WTC11 (cell line): ENCODE data around the gene ASXL3. TPM values are rescaled to one million over a fixed set of nuclear protein-coding genes. Genes with fewer than 3 reads are reported as not detected.

Experiments used
- ATAC-seq: fragments of 200-7000 bp; cut with Tn5 transposase; 2 replicates; pipeline ENCODE4 v1.10.0; 2021; ENCODE audit warnings: mild to moderate bottlenecking, moderate library complexity
- CTCF ChIA-PET: fragments of 300-600 bp; sonication (Branson Sonifier 250); formaldehyde crosslinking; loops from one replicate; lab custom pipeline; 2021; ENCODE audit warnings: antibody characterized with exemption; lab: Charles Lee
- POLR2A ChIA-PET: fragments of 350-600 bp; sonication (Branson Sonifier 250); formaldehyde crosslinking; loops from one replicate; lab custom pipeline; 2021; ENCODE audit warnings: antibody characterized with exemption; lab: Charles Lee
- DNase-seq: peaks from one replicate; pipeline ENCODE4 v3.0.0; 2021; ENCODE audit warnings: low spot score
- H3K27ac Mint-ChIP-seq: 2 replicates; pipeline ENCODE4 v1.8.0; 2021; ENCODE audit warnings: mixed read lengths
- H3K27me3 Mint-ChIP-seq: 2 replicates; pipeline ENCODE4 v1.8.0; 2021; ENCODE audit warnings: low read depth, mild to moderate bottlenecking, moderate library complexity, mixed read lengths
- H3K36me3 Mint-ChIP-seq: 2 replicates; pipeline ENCODE4 v1.8.0; 2021; ENCODE audit warnings: mixed read lengths
- H3K4me1 Mint-ChIP-seq: 2 replicates; pipeline ENCODE4 v1.8.0; 2022; ENCODE audit warnings: mixed read lengths
- H3K4me3 Mint-ChIP-seq: 2 replicates; pipeline ENCODE4 v1.8.0; 2021; ENCODE audit warnings: mild to moderate bottlenecking, moderate library complexity, mixed read lengths
- H3K9me3 Mint-ChIP-seq: 2 replicates; pipeline ENCODE4 v1.8.0; 2021; ENCODE audit warnings: mixed read lengths
- ARID4B ChIP-seq: sonication (generic); formaldehyde crosslinking; IDR thresholded peaks from 2 replicates; pipeline ENCODE4 v1.8.0; 2023; ENCODE audit warnings: missing genetic modification reagents, mild to moderate bottlenecking, borderline replicate concordance
- ATF6 ChIP-seq: sonication (generic); formaldehyde crosslinking; IDR thresholded peaks from 2 replicates; pipeline ENCODE4 v1.8.1; 2023; ENCODE audit warnings: mild to moderate bottlenecking, missing genetic modification reagents
- E2F1 ChIP-seq: sonication (generic); formaldehyde crosslinking; IDR thresholded peaks from 2 replicates; pipeline ENCODE4 v1.8.0; 2022; ENCODE audit warnings: mild to moderate bottlenecking, missing genetic modification reagents
- FOXJ3 ChIP-seq: sonication (generic); formaldehyde crosslinking; IDR thresholded peaks from 2 replicates; pipeline ENCODE4 v1.9.0; 2021; ENCODE audit warnings: missing genetic modification reagents, mild to moderate bottlenecking, borderline replicate concordance
- GRHL2 ChIP-seq: fragments of 250-450 bp; sonication (Bioruptor Pico); IDR thresholded peaks from 2 replicates; pipeline ENCODE4 v1.8.0; 2022; ENCODE audit warnings: mild to moderate bottlenecking, moderate library complexity; ENCODE audit not compliant: insufficient replicate concordance, severe bottlenecking
- JUN ChIP-seq: sonication (generic); formaldehyde crosslinking; IDR thresholded peaks from 2 replicates; pipeline ENCODE4 v1.8.0; 2023; ENCODE audit warnings: mild to moderate bottlenecking, missing genetic modification reagents
- MXD4 ChIP-seq: fragments of 250-450 bp; sonication (Bioruptor Pico); IDR thresholded peaks from 2 replicates; pipeline ENCODE4 v1.8.0; 2021; ENCODE audit warnings: mild to moderate bottlenecking, moderate library complexity, borderline replicate concordance
- NR2C2 ChIP-seq: sonication (generic); formaldehyde crosslinking; IDR thresholded peaks from 2 replicates; pipeline ENCODE4 v1.8.0; 2022; ENCODE audit warnings: mild to moderate bottlenecking, missing genetic modification reagents
- NR3C1 ChIP-seq: sonication (generic); formaldehyde crosslinking; conservative IDR thresholded peaks from 2 replicates; pipeline ENCODE4 v1.8.1; 2023; ENCODE audit warnings: low read depth, mild to moderate bottlenecking, missing genetic modification reagents
- PRRX2 ChIP-seq: fragments of 250-450 bp; sonication (Bioruptor Pico); IDR thresholded peaks from 2 replicates; pipeline ENCODE4 v1.8.0; 2021; ENCODE audit warnings: mild to moderate bottlenecking
- RELA ChIP-seq: sonication (generic); formaldehyde crosslinking; IDR thresholded peaks from 2 replicates; pipeline ENCODE4 v1.8.1; 2022; ENCODE audit warnings: missing genetic modification reagents, mild to moderate bottlenecking, borderline replicate concordance
- TEAD1 ChIP-seq: sonication (generic); formaldehyde crosslinking; IDR thresholded peaks from 2 replicates; pipeline ENCODE4 v1.8.0; 2022; ENCODE audit warnings: mild to moderate bottlenecking, missing genetic modification reagents
- TEAD4 ChIP-seq: sonication (generic); formaldehyde crosslinking; IDR thresholded peaks from 2 replicates; pipeline ENCODE4 v1.8.0; 2022; ENCODE audit warnings: mild to moderate bottlenecking, missing genetic modification reagents
- ZNF138 ChIP-seq: sonication (generic); formaldehyde crosslinking; conservative IDR thresholded peaks from 2 replicates; pipeline ENCODE4 v1.8.1; 2022; ENCODE audit warnings: mild to moderate bottlenecking, moderate library complexity, missing genetic modification reagents
- ZNF263 ChIP-seq: sonication (generic); formaldehyde crosslinking; IDR thresholded peaks from 2 replicates; pipeline ENCODE4 v1.8.1; 2022; ENCODE audit warnings: low read depth, mild to moderate bottlenecking, moderate library complexity, missing genetic modification reagents
- ZNF317 ChIP-seq: sonication (generic); formaldehyde crosslinking; IDR thresholded peaks from 2 replicates; pipeline ENCODE4 v1.8.1; 2023; ENCODE audit warnings: low read depth, mild to moderate bottlenecking, moderate library complexity, missing genetic modification reagents, borderline replicate concordance
- ZNF671 ChIP-seq: fragments of 250-450 bp; sonication (Bioruptor Pico); IDR thresholded peaks from 2 replicates; pipeline ENCODE4 v1.8.0; 2021; ENCODE audit warnings: mild to moderate bottlenecking
- total RNA-seq: library from RNA; stranded (reverse); gene quantifications from 3 replicates; pipeline ENCODE4 v1.2.3, GENCODE V29; 2021
- TF ChIP-seq, protein P1 (sequence below): fragments of 250-450 bp; sonication (Bioruptor Pico); IDR thresholded peaks from 2 replicates; pipeline ENCODE4 v1.8.0; 2021; ENCODE audit warnings: mild to moderate bottlenecking
- TF ChIP-seq, protein P2 (sequence below): sonication (generic); formaldehyde crosslinking; IDR thresholded peaks from 2 replicates; pipeline ENCODE4 v1.8.1; 2022; ENCODE audit warnings: mild to moderate bottlenecking, moderate library complexity, missing genetic modification reagents

The ASXL3 gene
- total RNA-seq, 1 experiment from 2014 or later, result 0.35 TPM

- Mint-ChIP-seq H3K27ac (no peak overlapping the region), H3K4me1 (peaks cover 7% of the 10 kb centered on the region; the same call in 1 of the 2 replicates), H3K27me3 (no peaks in the 10 kb centered on the region), H3K36me3 (peaks cover 20% of the 10 kb centered on the region), H3K4me3 (no peak overlapping the region), H3K9me3 (peaks cover 36% of the 10 kb centered on the region)
- ChIA-PET CTCF (no interaction called here), POLR2A (no interaction called here)
- peak; percentile 92 for TF ChIP-seq ZNF317
- TF ChIP-seq PRRX2 (CRISPR knock-in tag), result no peak
- TF ChIP-seq, protein P1, sequence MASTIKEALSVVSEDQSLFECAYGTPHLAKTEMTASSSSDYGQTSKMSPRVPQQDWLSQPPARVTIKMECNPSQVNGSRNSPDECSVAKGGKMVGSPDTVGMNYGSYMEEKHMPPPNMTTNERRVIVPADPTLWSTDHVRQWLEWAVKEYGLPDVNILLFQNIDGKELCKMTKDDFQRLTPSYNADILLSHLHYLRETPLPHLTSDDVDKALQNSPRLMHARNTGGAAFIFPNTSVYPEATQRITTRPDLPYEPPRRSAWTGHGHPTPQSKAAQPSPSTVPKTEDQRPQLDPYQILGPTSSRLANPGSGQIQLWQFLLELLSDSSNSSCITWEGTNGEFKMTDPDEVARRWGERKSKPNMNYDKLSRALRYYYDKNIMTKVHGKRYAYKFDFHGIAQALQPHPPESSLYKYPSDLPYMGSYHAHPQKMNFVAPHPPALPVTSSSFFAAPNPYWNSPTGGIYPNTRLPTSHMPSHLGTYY (CRISPR knock-in tag), result no peak
- no peak for DNase-seq
- no peak for ATAC-seq
These were observed 10.3 kb upstream of the ASXL3 start for GRCh38 chr18:33567705-33568104.

DNA sequence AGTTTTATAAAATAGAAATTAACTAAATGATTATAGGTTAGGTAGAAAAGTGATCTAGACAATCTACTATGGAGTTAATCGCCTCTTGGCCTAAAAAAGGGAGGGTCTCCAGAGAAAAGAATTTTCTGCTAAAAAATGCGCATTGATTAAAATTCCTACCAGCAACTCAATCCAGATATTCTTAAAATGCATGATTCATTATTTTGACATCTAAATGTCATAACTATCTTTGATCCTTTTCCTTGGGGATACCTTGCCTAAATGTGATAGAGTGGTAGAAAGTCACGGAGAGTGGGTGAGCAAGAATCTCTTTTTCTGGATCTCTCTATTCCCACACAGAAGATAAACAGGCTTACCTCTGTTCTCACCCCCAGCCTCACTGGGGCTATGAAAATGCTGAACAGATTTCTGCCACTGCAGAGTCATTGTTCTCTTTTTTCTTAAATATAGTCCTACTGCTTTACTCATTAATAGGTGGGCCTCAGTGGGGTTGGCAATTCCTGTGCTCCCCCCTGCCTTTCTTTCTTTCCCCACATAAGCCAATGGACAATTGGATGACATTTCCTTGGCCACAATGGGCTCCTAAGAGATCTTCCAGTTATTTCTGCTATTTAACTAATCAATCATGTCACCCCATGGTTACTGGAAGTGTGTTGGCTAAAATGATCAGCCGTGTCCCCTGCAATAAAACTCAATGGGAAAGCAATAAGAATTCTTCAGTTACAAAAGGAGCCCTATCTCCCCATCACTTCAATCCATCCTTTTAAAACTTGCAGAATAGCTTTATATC lies 5.8 kb upstream of the ASXL3 start:
- POLR2A ChIA-PET, result no interaction called here
- H3K4me3 Mint-ChIP-seq, result no peak overlapping the region
- no peak overlapping the region for H3K27ac Mint-ChIP-seq
- TF ChIP-seq ZNF138 (CRISPR knock-in tag) (no peak), ZNF263 (CRISPR knock-in tag) (no peak), FOXJ3 (no peak), TEAD1 (CRISPR knock-in tag) (no peak), E2F1 (CRISPR knock-in tag) (no peak), GRHL2 (CRISPR knock-in tag) (no peak), RELA (no peak)
- DNase-seq (no peak), ATAC-seq (no peak)
- peaks cover 9% of the 10 kb centered on the region for H3K36me3 Mint-ChIP-seq
- peaks cover 12% of the 10 kb centered on the region for H3K9me3 Mint-ChIP-seq
- H3K4me1 Mint-ChIP-seq, result peaks cover 23% of the 10 kb centered on the region
- CTCF ChIA-PET, result no interaction called here
- H3K27me3 Mint-ChIP-seq, result peaks cover 6% of the 10 kb centered on the region

- ATAC-seq (no peak), DNase-seq (no peak)
- H3K9me3 Mint-ChIP-seq, result peaks cover 4% of the 10 kb centered on the region
- CTCF ChIA-PET, result no interaction called here
- no peak for TF ChIP-seq TEAD4 (CRISPR knock-in tag)
- TF ChIP-seq NR3C1 (CRISPR knock-in tag), result no peak
- TF ChIP-seq FOXJ3, result no peak
- no peak for TF ChIP-seq JUN (CRISPR knock-in tag)
- POLR2A ChIA-PET, result no interaction called here
- no peak overlapping the region for H3K27ac Mint-ChIP-seq
- H3K4me1 Mint-ChIP-seq, result peaks cover 26% of the 10 kb centered on the region
- peaks cover 5% of the 10 kb centered on the region for H3K36me3 Mint-ChIP-seq
- H3K4me3 Mint-ChIP-seq, result no peak overlapping the region
- peaks cover 14% of the 10 kb centered on the region for H3K27me3 Mint-ChIP-seq
These were observed 4.8 kb upstream of the ASXL3 start for GRCh38 chr18:33573193-33573592.

GRCh38 chr18:33575451-33575850 lies 2.6 kb upstream of the ASXL3 start:
- peaks cover 14% of the 10 kb centered on the region for H3K27me3 Mint-ChIP-seq
- peaks cover 4% of the 10 kb centered on the region for H3K36me3 Mint-ChIP-seq
- H3K4me3 Mint-ChIP-seq, result no peak overlapping the region
- peaks cover 26% of the 10 kb centered on the region for H3K4me1 Mint-ChIP-seq
- ChIA-PET CTCF (no interaction called here), POLR2A (no interaction called here)
- no peak for DNase-seq
- H3K9me3 Mint-ChIP-seq, result no peaks in the 10 kb centered on the region
- no peak for ATAC-seq
- H3K27ac Mint-ChIP-seq, result no peak overlapping the region
- TF ChIP-seq, protein P2, sequence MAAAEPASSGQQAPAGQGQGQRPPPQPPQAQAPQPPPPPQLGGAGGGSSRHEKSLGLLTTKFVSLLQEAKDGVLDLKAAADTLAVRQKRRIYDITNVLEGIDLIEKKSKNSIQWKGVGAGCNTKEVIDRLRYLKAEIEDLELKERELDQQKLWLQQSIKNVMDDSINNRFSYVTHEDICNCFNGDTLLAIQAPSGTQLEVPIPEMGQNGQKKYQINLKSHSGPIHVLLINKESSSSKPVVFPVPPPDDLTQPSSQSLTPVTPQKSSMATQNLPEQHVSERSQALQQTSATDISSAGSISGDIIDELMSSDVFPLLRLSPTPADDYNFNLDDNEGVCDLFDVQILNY (CRISPR knock-in tag), result no peak
- TF ChIP-seq ZNF671 (CRISPR knock-in tag) (no peak), NR2C2 (CRISPR knock-in tag) (no peak), ARID4B (CRISPR knock-in tag) (no peak), ATF6 (CRISPR knock-in tag) (no peak), MXD4 (CRISPR knock-in tag) (no peak)
